Ascending aorta (tissue), 2 donors: Measurements from ENCODE around the gene SLC2A13. TPM values are rescaled to one million over a fixed set of nuclear protein-coding genes. Genes with fewer than 3 reads are reported as not detected.

ENCODE experiments used
- DNase-seq, 2 donors: peaks; one replicate each; pipeline ENCODE4 v3.0.0-alpha.2; 2019; ENCODE audit warnings: low spot score in 2 of 2
- H3K27ac ChIP-seq, 2 donors: fragments of 200-600 bp; sonication (generic); one replicate each; pipeline ENCODE4 v1.5.1; 2016 to 2017; ENCODE audit warnings: mild to moderate bottlenecking in 1 of 2
- H3K27me3 ChIP-seq: fragments of 200-600 bp; sonication (generic); one replicate; pipeline ENCODE4 v1.5.1; 2017
- H3K36me3 ChIP-seq, 2 donors: fragments of 200-600 bp; sonication (generic); one replicate each; pipeline ENCODE4 v1.5.1; 2016
- H3K4me1 ChIP-seq, 2 donors: fragments of 200-600 bp; sonication (generic); one replicate each; pipeline ENCODE4 v1.5.1; 2016 to 2017; ENCODE audit warnings: mild to moderate bottlenecking in 1 of 2
- H3K4me3 ChIP-seq, 2 donors: fragments of 200-600 bp; sonication (generic); one replicate each; pipeline ENCODE4 v1.5.1; 2016 to 2017; ENCODE audit warnings: mild to moderate bottlenecking in 1 of 2
- H3K9me3 ChIP-seq, 2 donors: fragments of 200-600 bp; sonication (generic); one replicate each; pipeline ENCODE4 v1.5.1; 2016
- intact Hi-C: fragments of 100-400 bp; cut with DNase I; formaldehyde crosslinking; loops from one replicate; pipeline ENCODE4 v1.15.1; 2023
- total RNA-seq: library from RNA; depleted of rRNA; stranded (reverse); fragments of >200 nt; gene quantifications from one replicate; pipeline ENCODE4 v1.1.0, GENCODE V29; 2016
- TF ChIP-seq, protein P1 (sequence below), 3 experiments: fragments of 200-600 bp in 2 of 3; fragments of 450-650 bp in 1 of 3; sonication (generic) in 2 of 3; IDR thresholded peaks; one replicate each; pipeline ENCODE4 v1.5.1; 2016 to 2019; ENCODE audit warnings: antibody characterized with exemption in 3 of 3, mild to moderate bottlenecking in 1 of 3, moderate library complexity in 1 of 3

SLC2A13 gene
- total RNA-seq, 1 donor from 2014 or later, result 23.5 TPM

DNA sequence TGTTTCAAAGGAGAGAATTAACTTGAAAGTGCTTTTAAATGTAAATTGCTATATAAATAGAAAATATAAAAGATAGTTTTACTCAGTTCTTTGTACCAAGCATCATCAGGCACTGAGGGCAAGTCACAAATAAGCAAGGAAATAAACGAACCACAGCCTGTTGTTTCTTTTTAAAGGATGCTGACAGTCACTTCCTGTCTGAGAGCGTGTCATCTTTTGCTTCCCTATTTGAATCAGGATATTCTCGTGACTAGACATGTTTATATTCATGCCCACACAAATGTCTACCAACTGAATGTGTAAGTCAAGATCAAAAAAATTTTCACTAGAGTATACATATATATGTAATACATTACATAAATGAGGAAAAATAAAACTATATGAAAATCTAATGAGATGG lies 31.4 kb upstream of the SLC2A13 start:
- TF ChIP-seq, protein P1, sequence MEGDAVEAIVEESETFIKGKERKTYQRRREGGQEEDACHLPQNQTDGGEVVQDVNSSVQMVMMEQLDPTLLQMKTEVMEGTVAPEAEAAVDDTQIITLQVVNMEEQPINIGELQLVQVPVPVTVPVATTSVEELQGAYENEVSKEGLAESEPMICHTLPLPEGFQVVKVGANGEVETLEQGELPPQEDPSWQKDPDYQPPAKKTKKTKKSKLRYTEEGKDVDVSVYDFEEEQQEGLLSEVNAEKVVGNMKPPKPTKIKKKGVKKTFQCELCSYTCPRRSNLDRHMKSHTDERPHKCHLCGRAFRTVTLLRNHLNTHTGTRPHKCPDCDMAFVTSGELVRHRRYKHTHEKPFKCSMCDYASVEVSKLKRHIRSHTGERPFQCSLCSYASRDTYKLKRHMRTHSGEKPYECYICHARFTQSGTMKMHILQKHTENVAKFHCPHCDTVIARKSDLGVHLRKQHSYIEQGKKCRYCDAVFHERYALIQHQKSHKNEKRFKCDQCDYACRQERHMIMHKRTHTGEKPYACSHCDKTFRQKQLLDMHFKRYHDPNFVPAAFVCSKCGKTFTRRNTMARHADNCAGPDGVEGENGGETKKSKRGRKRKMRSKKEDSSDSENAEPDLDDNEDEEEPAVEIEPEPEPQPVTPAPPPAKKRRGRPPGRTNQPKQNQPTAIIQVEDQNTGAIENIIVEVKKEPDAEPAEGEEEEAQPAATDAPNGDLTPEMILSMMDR (IDR thresholded peaks at IDR 0.05), result no peak
- intact Hi-C loops, result no loop called here
- H3K27me3 ChIP-seq, result no peaks in the 10 kb centered on the region

DNA sequence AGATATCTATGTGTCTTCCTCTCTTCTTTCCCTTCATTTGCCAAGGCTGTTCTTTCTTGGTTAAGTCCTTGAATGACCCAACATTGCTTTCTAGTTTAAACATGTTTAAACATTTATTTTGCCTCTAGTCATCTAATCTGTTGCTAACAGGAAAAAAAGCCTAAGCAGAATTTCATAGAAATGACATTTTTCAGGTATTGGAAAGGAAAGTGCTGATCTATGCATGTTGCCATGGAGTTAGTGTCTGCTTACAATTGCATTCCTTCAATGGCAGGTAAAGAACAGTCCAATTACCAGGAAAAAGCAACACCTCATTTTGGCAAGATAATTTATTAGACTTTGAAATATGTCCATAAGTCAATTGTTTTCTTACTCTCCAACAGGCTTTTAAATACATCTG lies 21.5 kb upstream of the SLC2A13 start:
- TF ChIP-seq, protein P1 (IDR thresholded peaks at IDR 0.05), result no peak
- Histone ChIP-seq H3K4me1 (no peaks in the 10 kb centered on the region), H3K36me3 (no peaks in the 10 kb centered on the region), H3K27ac (no peak overlapping the region), H3K9me3 (no peaks in the 10 kb centered on the region), H3K4me3 (no peak overlapping the region), H3K27me3 (no peaks in the 10 kb centered on the region)
- no peak for DNase-seq
- intact Hi-C loops, result no loop called here

More for the DNA sequence above, 31.4 kb upstream of the SLC2A13 start:
- Histone ChIP-seq H3K9me3 (no peaks in the 10 kb centered on the region), H3K27ac (no peak overlapping the region), H3K36me3 (no peaks in the 10 kb centered on the region), H3K4me1 (no peaks in the 10 kb centered on the region), H3K4me3 (no peak overlapping the region)
- no peak for DNase-seq

DNA sequence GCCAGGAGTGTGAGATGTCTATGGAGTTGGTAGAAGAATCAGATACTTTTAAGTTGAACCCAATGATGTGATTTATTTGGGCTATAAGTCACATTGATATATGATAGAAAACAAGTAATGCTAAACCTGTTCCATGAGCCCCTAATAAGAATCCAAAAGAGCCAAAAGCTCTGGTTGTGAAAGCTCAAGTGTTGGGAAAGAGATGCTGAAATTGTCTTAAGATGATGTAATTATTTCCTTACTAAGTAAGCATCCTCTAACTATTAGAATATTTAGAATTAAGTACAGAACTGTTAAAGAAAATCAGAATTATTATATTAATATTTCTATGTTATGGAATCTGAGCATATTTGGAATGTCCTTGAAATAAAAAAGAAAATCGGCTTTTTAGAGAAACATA lies 17.6 kb upstream of the SLC2A13 start:
- intact Hi-C loops, result no loop called here
- H3K36me3 ChIP-seq, result no peaks in the 10 kb centered on the region
- no peak overlapping the region for H3K4me3 ChIP-seq
- TF ChIP-seq, protein P1 (IDR thresholded peaks at IDR 0.05), result no peak
- no peak overlapping the region for H3K27ac ChIP-seq
- DNase-seq, result no peak
- no peaks in the 10 kb centered on the region for H3K27me3 ChIP-seq
- H3K9me3 ChIP-seq, result no peaks in the 10 kb centered on the region
- no peaks in the 10 kb centered on the region for H3K4me1 ChIP-seq

DNA sequence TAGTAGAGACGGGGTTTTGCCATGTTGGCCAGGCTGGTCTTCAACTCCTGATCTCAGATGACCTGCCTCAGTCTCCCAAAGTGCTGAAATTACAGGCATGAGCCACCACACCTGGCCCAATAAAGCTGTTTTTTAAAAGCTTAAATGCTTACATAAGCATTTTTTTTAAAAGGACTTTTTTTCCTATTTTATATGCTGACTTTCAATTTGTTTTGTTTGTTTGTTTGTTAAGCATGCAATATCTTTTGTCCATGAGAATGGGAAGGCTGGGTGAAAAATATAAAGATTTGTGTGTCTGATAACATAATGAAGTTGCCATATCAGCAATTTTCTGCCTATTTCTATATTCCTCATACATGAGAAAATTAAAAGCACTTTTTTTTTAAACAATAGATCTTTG lies 17.0 kb upstream of the SLC2A13 start:
- intact Hi-C loops, result no loop called here
- H3K9me3 ChIP-seq, result no peaks in the 10 kb centered on the region
- TF ChIP-seq, protein P1 (IDR thresholded peaks at IDR 0.05), result no peak
- H3K27ac ChIP-seq, result no peak overlapping the region
- H3K27me3 ChIP-seq, result no peaks in the 10 kb centered on the region
- no peak overlapping the region for H3K4me3 ChIP-seq
- no peaks in the 10 kb centered on the region for H3K36me3 ChIP-seq
- DNase-seq, result no peak
- no peaks in the 10 kb centered on the region for H3K4me1 ChIP-seq

DNA sequence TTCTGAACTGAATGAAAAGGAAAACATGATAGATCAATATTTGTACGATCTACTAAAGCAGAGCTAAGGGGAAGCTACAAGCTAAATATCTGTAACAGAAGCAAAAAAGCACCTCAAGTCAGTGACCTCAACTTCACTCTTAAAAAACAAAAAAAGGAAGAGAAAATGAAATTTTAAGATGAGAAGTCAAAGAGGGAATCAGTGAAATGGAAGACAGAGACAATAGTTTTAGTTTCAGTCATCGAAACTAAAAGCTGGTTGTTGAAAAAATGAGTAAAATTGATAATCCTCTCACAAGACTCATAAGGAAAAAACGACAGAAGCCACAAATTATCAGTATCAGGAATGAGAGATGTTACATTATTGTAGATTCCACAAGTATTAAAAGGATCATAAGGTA lies 11.9 kb upstream of the SLC2A13 start:
- Histone ChIP-seq H3K4me3 (no peak overlapping the region), H3K36me3 (no peaks in the 10 kb centered on the region), H3K27me3 (no peaks in the 10 kb centered on the region), H3K9me3 (no peaks in the 10 kb centered on the region), H3K27ac (no peak overlapping the region), H3K4me1 (no peaks in the 10 kb centered on the region)
- intact Hi-C loops, result no loop called here
- DNase-seq, result no peak
- TF ChIP-seq, protein P1 (IDR thresholded peaks at IDR 0.05), result no peak

DNA sequence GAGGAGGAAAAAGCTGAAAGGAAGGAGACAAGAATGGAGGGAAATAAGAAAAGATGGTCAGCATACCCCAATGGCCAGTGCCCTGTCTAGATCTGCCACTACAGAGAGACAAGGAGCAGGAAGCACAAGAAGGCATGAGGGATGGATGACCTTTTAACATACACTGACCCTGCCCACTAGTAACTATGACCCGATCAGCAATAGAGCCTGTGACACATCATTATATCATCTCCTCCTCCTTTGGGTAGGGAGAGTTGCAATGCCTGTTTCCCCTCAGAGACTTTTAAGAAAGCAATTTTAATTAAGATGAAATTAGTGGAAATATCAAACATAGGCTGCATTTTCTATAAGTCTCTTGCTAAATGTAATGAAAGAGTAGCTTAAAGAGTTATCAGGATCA lies 4.7 kb upstream of the SLC2A13 start:
- intact Hi-C loops, result no loop called here
- no peaks in the 10 kb centered on the region for H3K9me3 ChIP-seq
- H3K27ac ChIP-seq, result no peak overlapping the region
- no peaks in the 10 kb centered on the region for H3K4me1 ChIP-seq
- no peak for DNase-seq
- no peak overlapping the region for H3K4me3 ChIP-seq
- H3K36me3 ChIP-seq, result no peaks in the 10 kb centered on the region
- H3K27me3 ChIP-seq, result no peaks in the 10 kb centered on the region
- TF ChIP-seq, protein P1 (IDR thresholded peaks at IDR 0.05), result no peak
